A549 (cell line): ENCODE results near the gene GIN1.

Source experiments
- CHD2 ChIP-seq: fragments of 150-350 bp; IDR thresholded peaks from 2 replicates; pipeline ENCODE4 v1.6.1; 2014; ENCODE audit warnings: low read length; ENCODE audit not compliant: partially characterized antibody
- CHD4 ChIP-seq: fragments of 200-600 bp; sonication (generic); IDR thresholded peaks from 2 replicates; pipeline ENCODE4 v1.6.1; 2016; ENCODE audit warnings: antibody characterized with exemption, mild to moderate bottlenecking, borderline replicate concordance
- KDM1A ChIP-seq: fragments of 200-600 bp; sonication (generic); IDR thresholded peaks from 2 replicates; pipeline ENCODE4 v1.6.1; 2016; ENCODE audit warnings: low read depth, mild to moderate bottlenecking
- RAD21 ChIP-seq, 2 experiments: fragments of >200 bp in 1 of 2; sonication (Bioruptor Twin) in 1 of 2; formaldehyde crosslinking in 1 of 2; IDR thresholded peaks in 1 of 2; conservative IDR thresholded peaks in 1 of 2; 2 replicates in 1 of 2; 3 replicates in 1 of 2; pipeline ENCODE4 v1.6.1; 2012 to 2018; ENCODE audit warnings: inconsistent platforms in 1 of 2
- SREBF2 ChIP-seq: fragments of 450-650 bp; IDR thresholded peaks from 2 replicates; pipeline ENCODE4 v1.6.1; 2014; ENCODE audit warnings: mild to moderate bottlenecking, moderate library complexity

GRCh38 chr5:103060424-103060954, 59.4 kb downstream of the GIN1 start:
- TF ChIP-seq CHD2 = no peak
- TF ChIP-seq CHD4 = no peak
- TF ChIP-seq KDM1A = no peak
- TF ChIP-seq SREBF2 = no peak
- no peak for TF ChIP-seq RAD21 (conservative IDR thresholded peaks at IDR 0.05 in 1 of 2, IDR thresholded peaks at IDR 0.05 in 1 of 2)
